Mesenchymal stem cell (in vitro differentiated cells and primary cell): Measurements from ENCODE around the gene ANKRD55.
"Not testable (repeated sequence)": the region's sequence is repeated elsewhere in the genome, so short reads cannot be mapped to it uniquely, and the experiment has no call there.

Experiments used
- DNase-seq: peaks from one replicate; pipeline ENCODE4 v3.0.0-alpha.2; 2013
- H2AFZ ChIP-seq: one replicate; pipeline ENCODE4 v1.6.1; 2013; ENCODE audit warnings: low read depth, mild to moderate bottlenecking, control low read depth, inconsistent platforms, low read length, moderate library complexity
- H2AK5ac ChIP-seq: 2 replicates; pipeline ENCODE4 v1.6.1; 2013; ENCODE audit warnings: low read length, moderate library complexity, mild to moderate bottlenecking, inconsistent platforms; ENCODE audit not compliant: severe bottlenecking
- H2BK120ac ChIP-seq: one replicate; pipeline ENCODE4 v1.6.1; 2013; ENCODE audit warnings: low read depth, mild to moderate bottlenecking, inconsistent platforms, low read length, moderate library complexity
- H2BK12ac ChIP-seq, 2 experiments: one replicate each; pipeline ENCODE4 v1.6.1; 2013; ENCODE audit warnings: inconsistent platforms in 2 of 2, low read length in 2 of 2, mild to moderate bottlenecking in 2 of 2, moderate library complexity in 2 of 2, control low read depth in 1 of 2
- H2BK15ac ChIP-seq: one replicate; pipeline ENCODE4 v1.6.1; 2013; ENCODE audit warnings: mild to moderate bottlenecking, low read depth, inconsistent platforms; ENCODE audit not compliant: poor library complexity, severe bottlenecking
- H2BK5ac ChIP-seq: 2 replicates; pipeline ENCODE4 v1.6.1; 2013; ENCODE audit warnings: low read depth, mild to moderate bottlenecking, low read length, control low read depth, inconsistent platforms; ENCODE audit not compliant: poor library complexity, severe bottlenecking
- H3K14ac ChIP-seq, 2 experiments: one replicate each; pipeline ENCODE4 v1.6.1; 2013; ENCODE audit warnings: inconsistent platforms in 2 of 2, low read length in 2 of 2, control low read depth in 1 of 2, mild to moderate bottlenecking in 1 of 2, moderate library complexity in 1 of 2
- H3K18ac ChIP-seq, 2 experiments: one replicate each; pipeline ENCODE4 v1.6.1; 2013; ENCODE audit warnings: inconsistent platforms in 2 of 2, low read length in 2 of 2, control low read depth in 1 of 2, low read depth in 1 of 2, mild to moderate bottlenecking in 1 of 2
- H3K23ac ChIP-seq, 2 experiments: one replicate each; pipeline ENCODE4 v1.6.1; 2013; ENCODE audit warnings: inconsistent platforms in 2 of 2, low read length in 2 of 2, mild to moderate bottlenecking in 2 of 2, moderate library complexity in 2 of 2, control low read depth in 1 of 2
- H3K27ac ChIP-seq: 2 replicates; pipeline ENCODE4 v1.5.1; 2013; ENCODE audit warnings: mild to moderate bottlenecking, moderate library complexity, low read length, control low read depth, inconsistent platforms; ENCODE audit not compliant: poor library complexity, severe bottlenecking
- H3K27me3 ChIP-seq, 2 experiments: 2 replicates each; pipeline versions ENCODE4 v1.6.1 to v1.7.0; 2013; ENCODE audit warnings: low read length in 2 of 2, mild to moderate bottlenecking in 2 of 2, moderate library complexity in 2 of 2, control low read depth in 1 of 2, inconsistent platforms in 1 of 2; ENCODE audit not compliant: control insufficient read depth in 1 of 2, insufficient read depth in 1 of 2
- H3K36me3 ChIP-seq, 2 experiments: 2 replicates each; pipeline versions ENCODE4 v1.6.1 to v1.7.0; 2013; ENCODE audit warnings: low read length in 2 of 2, control low read depth in 1 of 2, inconsistent platforms in 1 of 2, low read depth in 1 of 2, mild to moderate bottlenecking in 1 of 2; ENCODE audit not compliant: insufficient read depth in 2 of 2, control insufficient read depth in 1 of 2
- H3K4ac ChIP-seq, 2 experiments: one replicate each; pipeline ENCODE4 v1.6.1; 2013; ENCODE audit warnings: inconsistent platforms in 2 of 2, low read length in 2 of 2, mild to moderate bottlenecking in 2 of 2, moderate library complexity in 2 of 2, control low read depth in 1 of 2, low read depth in 1 of 2
- H3K4me1 ChIP-seq: 2 replicates; pipeline ENCODE4 v1.6.1; 2013; ENCODE audit warnings: low read depth, low read length, control low read depth; ENCODE audit not compliant: control insufficient read depth, insufficient read depth
- H3K4me2 ChIP-seq: 2 replicates; pipeline ENCODE4 v1.6.1; 2013; ENCODE audit warnings: low read length, mild to moderate bottlenecking, inconsistent platforms; ENCODE audit not compliant: poor library complexity, severe bottlenecking
- H3K4me3 ChIP-seq, 2 experiments: 2 replicates each; pipeline versions ENCODE4 v1.5.1 to v1.7.0; 2013; ENCODE audit warnings: low read length in 2 of 2, mild to moderate bottlenecking in 2 of 2, control low read depth in 1 of 2, low read depth in 1 of 2; ENCODE audit not compliant: insufficient read depth in 1 of 2
- H3K79me1 ChIP-seq: replicated peaks from 2 replicates; pipeline ENCODE4 v1.6.1; 2013; ENCODE audit warnings: mild to moderate bottlenecking, control low read depth, low read length, inconsistent platforms; ENCODE audit not compliant: poor library complexity, severe bottlenecking
- H3K9ac ChIP-seq: 2 replicates; pipeline ENCODE4 v1.7.0; 2013; ENCODE audit warnings: mild to moderate bottlenecking, low read length, moderate library complexity
- H3K9me3 ChIP-seq: 2 replicates; pipeline ENCODE4 v1.7.0; 2013; ENCODE audit warnings: mild to moderate bottlenecking, low read length; ENCODE audit not compliant: control insufficient read depth
- H4K8ac ChIP-seq: one replicate; pipeline ENCODE4 v1.6.1; 2013; ENCODE audit warnings: inconsistent platforms, mild to moderate bottlenecking, low read length, moderate library complexity
- H4K91ac ChIP-seq: one replicate; pipeline ENCODE4 v1.6.1; 2013; ENCODE audit warnings: mild to moderate bottlenecking, low read length, inconsistent platforms
- WGBS: methylation state at CpG from one replicate; pipeline ENCODE4 v1.1.7; 2013; ENCODE audit warnings: mixed read lengths; 5-methylcytosine and 5-hydroxymethylcytosine counted together

Gene ANKRD55

DNA sequence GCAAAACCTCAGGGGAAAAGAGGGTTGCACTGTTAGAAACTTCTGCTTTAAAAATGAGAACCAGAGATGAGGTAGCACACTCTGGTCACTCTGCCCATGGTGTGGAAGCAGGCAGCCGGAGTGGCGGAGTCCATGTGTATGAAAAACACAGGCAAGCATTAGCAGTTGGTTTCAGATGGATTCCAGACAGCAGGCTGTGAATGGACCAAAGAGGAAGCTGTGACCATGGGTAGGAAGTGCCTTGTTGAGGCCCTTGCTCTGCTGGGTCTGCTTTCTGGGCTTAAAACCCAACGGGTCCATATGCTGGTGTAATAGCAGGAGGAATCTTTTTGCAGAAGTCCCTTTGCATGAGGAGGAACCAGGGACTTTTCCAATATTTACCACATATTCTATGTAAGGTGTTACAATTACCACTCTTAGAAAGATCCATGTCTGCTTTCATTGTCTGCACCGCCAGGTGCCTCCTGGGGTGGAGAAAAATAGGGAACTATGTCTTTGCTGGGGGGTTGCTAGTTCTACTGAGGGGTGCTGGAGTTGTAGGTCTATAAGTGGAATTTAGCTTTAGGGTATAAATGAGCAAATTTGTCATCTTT is 77.0 kb downstream of the ANKRD55 start:
- no peaks in the 10 kb centered on the region for H3K9me3 ChIP-seq
- peak overlapping the region; percentile 94 to 95 for H3K18ac ChIP-seq
- no peak overlapping the region for H3K23ac ChIP-seq
- no peaks in the 10 kb centered on the region for H3K79me1 ChIP-seq
- no peaks in the 10 kb centered on the region for H3K36me3 ChIP-seq
- DNase-seq, result no peak
- WGBS, result 86% methylated on average over 3 of the region's 4 CpGs
- peak overlapping the region; percentile 85 to 90 for H3K14ac ChIP-seq
- peak overlapping the region; percentile 89 for H4K8ac ChIP-seq
- H3K4me1 ChIP-seq, result no peaks in the 10 kb centered on the region
- peak overlapping the region; percentile 90 for H4K91ac ChIP-seq
- no peak overlapping the region for H2AFZ ChIP-seq
- no peaks in the 10 kb centered on the region for H3K27me3 ChIP-seq
- peak overlapping the region; percentile 97 for H2BK120ac ChIP-seq
- peak overlapping the region; percentile 91 to 98 for H3K4ac ChIP-seq
- H2BK5ac ChIP-seq, result no peak overlapping the region
- no peak overlapping the region for H3K4me2 ChIP-seq
- peak overlapping the region; percentile 8 for H2AK5ac ChIP-seq
- H2BK12ac ChIP-seq, result peak overlapping the region; percentile 94 to 96
- peak overlapping the region; percentile 60 for H2BK15ac ChIP-seq
- H3K4me3 ChIP-seq, result no peak overlapping the region
- H3K27ac ChIP-seq, result no peak overlapping the region
- no peak overlapping the region for H3K9ac ChIP-seq

- Histone ChIP-seq H2AFZ (no peak overlapping the region), H3K4me2 (no peak overlapping the region), H4K91ac (peak overlapping the region; percentile 23), H2BK5ac (no peak overlapping the region), H2BK15ac (no peak overlapping the region), H2BK120ac (peak overlapping the region; percentile 49), H3K18ac (peak overlapping the region; percentile 77 to 86), H3K4ac (peak overlapping the region in 1 of 2 experiments; percentile 71), H3K36me3 (no peaks in the 10 kb centered on the region), H4K8ac (peak overlapping the region; percentile 72), H3K14ac (no peak overlapping the region), H3K27ac (no peak overlapping the region), H3K79me1 (no peaks in the 10 kb centered on the region), H3K23ac (no peak overlapping the region), H2BK12ac (peak overlapping the region in 1 of 2 experiments; percentile 95), H3K9me3 (no peaks in the 10 kb centered on the region), H3K27me3 (no peaks in the 10 kb centered on the region), H3K9ac (no peak overlapping the region), H2AK5ac (no peak overlapping the region), H3K4me1 (no peaks in the 10 kb centered on the region), H3K4me3 (no peak overlapping the region)
- peak; percentile 23 for DNase-seq
- WGBS, result 80% methylated on average over 9 of the region's 9 CpGs
Observed at GRCh38 chr5:56154732-56155484, 78.2 kb downstream of the ANKRD55 start.

DNA sequence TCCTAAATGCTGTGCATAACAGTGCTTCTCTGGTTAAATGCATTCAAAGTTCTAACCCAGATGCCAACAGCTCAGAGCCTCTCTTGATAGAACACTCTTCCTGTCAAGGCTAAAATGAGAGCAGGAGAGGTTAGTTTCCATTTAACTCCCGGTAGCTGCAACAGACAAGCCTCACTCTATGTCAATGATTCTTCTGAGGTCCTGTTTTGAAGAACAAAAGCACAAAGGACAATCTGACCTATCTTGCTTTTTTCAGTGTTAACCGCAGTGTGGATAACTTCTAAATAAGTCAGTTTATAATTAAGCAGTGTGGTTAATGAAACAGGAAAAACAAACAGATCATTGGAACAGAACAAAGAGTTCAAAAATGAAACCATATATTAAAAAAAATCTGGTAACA is 80.7 kb downstream of the ANKRD55 start:
- H3K36me3 ChIP-seq, result no peaks in the 10 kb centered on the region
- H3K27me3 ChIP-seq, result no peaks in the 10 kb centered on the region
- H3K23ac ChIP-seq, result no peak overlapping the region
- no peak overlapping the region for H2BK5ac ChIP-seq
- H3K4ac ChIP-seq, result no peak overlapping the region
- H2BK120ac ChIP-seq, result no peak overlapping the region
- H3K79me1 ChIP-seq, result no peaks in the 10 kb centered on the region
- H3K4me3 ChIP-seq, result no peak overlapping the region
- H3K18ac ChIP-seq, result no peak overlapping the region
- H3K4me2 ChIP-seq, result no peak overlapping the region
- WGBS, result 0% methylated on average over 1 of the region's 2 CpGs
- H3K14ac ChIP-seq, result no peak overlapping the region
- no peak overlapping the region for H4K8ac ChIP-seq
- no peak overlapping the region for H4K91ac ChIP-seq
- no peak overlapping the region for H2BK12ac ChIP-seq
- no peaks in the 10 kb centered on the region for H3K9me3 ChIP-seq
- no peak overlapping the region for H2AFZ ChIP-seq
- no peaks in the 10 kb centered on the region for H3K4me1 ChIP-seq
- no peak overlapping the region for H2BK15ac ChIP-seq
- no peak overlapping the region for H2AK5ac ChIP-seq
- H3K9ac ChIP-seq, result peak overlapping the region; percentile 16
- H3K27ac ChIP-seq, result no peak overlapping the region
- peak; percentile 30 for DNase-seq

GRCh38 chr5:56150756-56151155 is 82.4 kb downstream of the ANKRD55 start:
- not testable (repeated sequence) for H3K27ac ChIP-seq, H2AK5ac ChIP-seq, H3K4me2 ChIP-seq, H3K18ac ChIP-seq, H3K27me3 ChIP-seq, H3K14ac ChIP-seq, H2BK5ac ChIP-seq, H3K4me3 ChIP-seq, H3K36me3 ChIP-seq, H3K4ac ChIP-seq, H4K91ac ChIP-seq, H2AFZ ChIP-seq, H3K23ac ChIP-seq, H3K9ac ChIP-seq, DNase-seq, H3K79me1 ChIP-seq, H2BK15ac ChIP-seq, H3K4me1 ChIP-seq, H3K9me3 ChIP-seq, H4K8ac ChIP-seq
- 96% methylated on average over 4 of the region's 9 CpGs for WGBS
- H2BK120ac ChIP-seq, result peak overlapping the region; percentile 79
- H2BK12ac ChIP-seq, result peak overlapping the region in 1 of 2 experiments; percentile 77
